ENCODE data around the gene ARSI. TPM values are rescaled to one million over a fixed set of nuclear protein-coding genes. Genes with fewer than 3 reads are reported as not detected.

The ARSI gene
- 2.2 TPM for polyA plus RNA-seq
- long read RNA-seq, donor 1, result 0 reads
- long read RNA-seq, donor 2, partial matches to known transcripts, result 120 of 121 reads
- long read RNA-seq, donor 2, other reads (novel, unspliced or antisense), result 0 of 121 reads
- long read RNA-seq, donor 3, partial matches to known transcripts, result 0 of 3 reads
- long read RNA-seq, donor 3, other reads (novel, unspliced or antisense), result 0 of 3 reads
- long read RNA-seq, donor 4, result 0 reads
- long read RNA-seq, donor 5, result 0 reads
- long read RNA-seq, donor 6, partial matches to known transcripts, result 102 of 103 reads
- long read RNA-seq, donor 6, other reads (novel, unspliced or antisense), result 0 of 103 reads
- long read RNA-seq, donor 7, partial matches to known transcripts, result 0 of 2 reads
- long read RNA-seq, donor 7, other reads (novel, unspliced or antisense), result 0 of 2 reads
- long read RNA-seq, donor 8, partial matches to known transcripts, result 0 of 1 reads
- long read RNA-seq, donor 8, other reads (novel, unspliced or antisense), result 0 of 1 reads
- long read RNA-seq, donor 9, result 0 reads
- long read RNA-seq, donor 10, partial matches to known transcripts, result 0 of 1 reads
- long read RNA-seq, donor 10, other reads (novel, unspliced or antisense), result 0 of 1 reads
- long read RNA-seq, donor 11, result 0 reads

DNA sequence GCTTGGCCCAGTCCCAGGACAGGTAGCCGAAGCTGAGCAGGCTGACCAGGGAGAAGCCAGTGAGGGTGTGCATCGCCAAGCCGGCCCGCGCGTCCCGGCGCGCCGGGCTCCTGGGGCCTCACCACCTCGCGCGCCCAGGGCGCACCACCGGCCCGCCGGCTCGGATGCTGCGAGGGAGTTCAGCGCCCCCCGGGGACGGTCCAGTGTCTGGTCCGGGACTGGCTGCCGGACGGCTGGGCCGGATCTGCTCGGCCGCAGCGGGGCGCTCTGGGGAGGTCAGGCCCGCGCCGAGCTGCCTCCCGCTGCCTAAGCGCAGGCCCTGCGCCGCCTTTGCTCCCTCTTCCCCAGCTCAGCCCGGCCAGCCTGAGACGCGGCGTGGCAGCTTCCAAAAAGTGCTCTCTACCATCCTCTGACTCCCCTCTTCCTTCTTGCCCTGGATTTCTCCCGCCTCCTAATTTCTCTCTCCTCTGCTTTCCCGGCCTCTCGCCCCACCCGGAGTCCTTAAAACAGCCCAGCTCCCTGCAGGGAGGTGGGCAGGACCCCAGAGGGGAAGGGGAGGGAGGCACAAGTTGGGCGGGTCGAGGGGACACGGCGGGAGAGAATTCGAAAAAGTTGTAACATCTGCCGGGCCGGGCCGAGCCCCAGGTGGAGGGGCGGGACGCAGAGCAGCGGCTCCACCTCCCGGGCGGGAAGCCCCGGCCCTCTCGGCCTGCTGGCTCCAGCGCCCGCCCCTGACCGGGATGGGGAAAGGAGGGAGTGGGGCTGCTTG is at the start of gene ARSI:
TSS of gene ARSI (minus strand) at position 605 of the 769 bp plus-strand sequence. CDS start at position 73, 532 bp downstream.
- H3K27me3 ChIP-seq (ENCODE audit: control insufficient read depth, insufficient read depth, low read length), result peaks cover 41% of the 10 kb centered on the region
- WGBS (ENCODE audit: insufficient coverage, low lambda C conversion rate), result no CpG with 5 or more reads among the region's 63 CpGs
- no peaks in the 10 kb centered on the region for H3K9me3 ChIP-seq (ENCODE audit: control insufficient read depth, low read depth, low read length)
- DNase-seq, result peak; percentile 55 to 58
- peak within 1 kb of the TSS; percentile 35 for H3K4me3 ChIP-seq (ENCODE audit: low read length)
- no peaks in the 10 kb centered on the region for H3K36me3 ChIP-seq (ENCODE audit: control insufficient read depth, insufficient read depth, low read length)
- H3K27ac ChIP-seq (ENCODE audit: low read length), result peak within 1 kb of the TSS; percentile 61
- peaks cover 7% of the 10 kb centered on the region for H3K4me1 ChIP-seq (ENCODE audit: control insufficient read depth, insufficient read depth, low read length)

GRCh38 chr5:150350524-150351344 is 48.0 kb upstream of the ARSI start:
- Histone ChIP-seq H3K27ac (ENCODE audit: low read length) (peak overlapping the region; percentile 11), H3K9me3 (ENCODE audit: control insufficient read depth, low read depth, low read length) (no peaks in the 10 kb centered on the region), H3K27me3 (ENCODE audit: control insufficient read depth, insufficient read depth, low read length) (no peaks in the 10 kb centered on the region), H3K4me3 (ENCODE audit: low read length) (no peak overlapping the region), H3K4me1 (ENCODE audit: control insufficient read depth, insufficient read depth, low read length) (peaks cover 15% of the 10 kb centered on the region), H3K36me3 (ENCODE audit: control insufficient read depth, insufficient read depth, low read length) (no peaks in the 10 kb centered on the region)
- DNase-seq, result peak; percentile 58 to 70
- 52% methylated on average over 3 of the region's 7 CpGs for WGBS (ENCODE audit: insufficient coverage, low lambda C conversion rate)

GRCh38 chr5:150349681-150350275 is 47.1 kb upstream of the ARSI start:
- no peak overlapping the region for H3K27ac ChIP-seq (ENCODE audit: low read length)
- no peak for DNase-seq
- H3K36me3 ChIP-seq (ENCODE audit: control insufficient read depth, insufficient read depth, low read length), result no peaks in the 10 kb centered on the region
- no peaks in the 10 kb centered on the region for H3K9me3 ChIP-seq (ENCODE audit: control insufficient read depth, low read depth, low read length)
- WGBS (ENCODE audit: insufficient coverage, low lambda C conversion rate), result no CpG with 5 or more reads among the region's 6 CpGs
- no peak overlapping the region for H3K4me3 ChIP-seq (ENCODE audit: low read length)
- H3K4me1 ChIP-seq (ENCODE audit: control insufficient read depth, insufficient read depth, low read length), result peaks cover 10% of the 10 kb centered on the region
- no peaks in the 10 kb centered on the region for H3K27me3 ChIP-seq (ENCODE audit: control insufficient read depth, insufficient read depth, low read length)

GRCh38 chr5:150347451-150347850 is 44.7 kb upstream of the ARSI start:
- H3K36me3 ChIP-seq (ENCODE audit: control insufficient read depth, insufficient read depth, low read length), result no peaks in the 10 kb centered on the region
- no peak overlapping the region for H3K27ac ChIP-seq (ENCODE audit: low read length)
- DNase-seq, result no peak
- 78% methylated on average over 4 of the region's 9 CpGs for WGBS (ENCODE audit: insufficient coverage, low lambda C conversion rate)
- H3K4me1 ChIP-seq (ENCODE audit: control insufficient read depth, insufficient read depth, low read length), result peaks cover 1% of the 10 kb centered on the region
- no peak overlapping the region for H3K4me3 ChIP-seq (ENCODE audit: low read length)
- H3K9me3 ChIP-seq (ENCODE audit: control insufficient read depth, low read depth, low read length), result no peaks in the 10 kb centered on the region
- H3K27me3 ChIP-seq (ENCODE audit: control insufficient read depth, insufficient read depth, low read length), result no peaks in the 10 kb centered on the region

- no peaks in the 10 kb centered on the region for H3K36me3 ChIP-seq (ENCODE audit: control insufficient read depth, insufficient read depth, low read length)
- no peaks in the 10 kb centered on the region for H3K9me3 ChIP-seq (ENCODE audit: control insufficient read depth, low read depth, low read length)
- no CpG with 5 or more reads among the region's 2 CpGs for WGBS (ENCODE audit: insufficient coverage, low lambda C conversion rate)
These were observed 44.3 kb upstream of the ARSI start for GRCh38 chr5:150347003-150347402.

DNA sequence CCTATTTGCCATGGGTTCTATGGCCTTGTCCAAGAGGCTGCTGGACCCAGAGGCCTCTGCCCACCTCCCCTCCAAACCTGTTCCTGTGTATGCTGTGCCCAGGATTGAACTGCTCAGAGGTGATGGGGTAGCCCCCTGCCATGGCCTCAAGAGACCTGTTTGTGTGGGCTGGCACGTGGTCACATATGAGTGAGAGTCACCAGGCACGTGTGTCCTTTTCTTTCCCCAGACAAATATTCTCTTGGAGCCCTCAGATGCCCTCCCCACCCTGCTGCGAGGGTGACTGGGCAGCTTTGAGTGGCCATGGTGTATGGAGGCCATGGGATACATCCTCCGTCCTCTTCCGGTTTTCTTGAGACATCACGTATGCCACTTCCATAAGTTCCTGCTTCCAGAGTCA is 43.9 kb upstream of the ARSI start:
- no peak for DNase-seq
- Histone ChIP-seq H3K4me3 (ENCODE audit: low read length) (no peak overlapping the region), H3K36me3 (ENCODE audit: control insufficient read depth, insufficient read depth, low read length) (no peaks in the 10 kb centered on the region), H3K9me3 (ENCODE audit: control insufficient read depth, low read depth, low read length) (no peaks in the 10 kb centered on the region), H3K27ac (ENCODE audit: low read length) (no peak overlapping the region), H3K27me3 (ENCODE audit: control insufficient read depth, insufficient read depth, low read length) (no peaks in the 10 kb centered on the region), H3K4me1 (ENCODE audit: control insufficient read depth, insufficient read depth, low read length) (no peaks in the 10 kb centered on the region)
- WGBS (ENCODE audit: insufficient coverage, low lambda C conversion rate), result no CpG with 5 or more reads among the region's 6 CpGs

More at GRCh38 chr5:150347003-150347402, 44.3 kb upstream of the ARSI start:
- H3K4me3 ChIP-seq (ENCODE audit: low read length), result no peak overlapping the region
- no peak for DNase-seq
- H3K27ac ChIP-seq (ENCODE audit: low read length), result no peak overlapping the region
- H3K27me3 ChIP-seq (ENCODE audit: control insufficient read depth, insufficient read depth, low read length), result no peaks in the 10 kb centered on the region
- H3K4me1 ChIP-seq (ENCODE audit: control insufficient read depth, insufficient read depth, low read length), result no peaks in the 10 kb centered on the region

- H3K4me3 ChIP-seq (ENCODE audit: low read length), result no peak overlapping the region
- no peak overlapping the region for H3K27ac ChIP-seq (ENCODE audit: low read length)
- H3K36me3 ChIP-seq (ENCODE audit: control insufficient read depth, insufficient read depth, low read length), result no peaks in the 10 kb centered on the region
- 100% methylated on average over 1 of the region's 5 CpGs for WGBS (ENCODE audit: insufficient coverage, low lambda C conversion rate)
- H3K4me1 ChIP-seq (ENCODE audit: control insufficient read depth, insufficient read depth, low read length), result no peaks in the 10 kb centered on the region
- no peaks in the 10 kb centered on the region for H3K27me3 ChIP-seq (ENCODE audit: control insufficient read depth, insufficient read depth, low read length)
- no peaks in the 10 kb centered on the region for H3K9me3 ChIP-seq (ENCODE audit: control insufficient read depth, low read depth, low read length)
- no peak for DNase-seq
These were observed 43.0 kb upstream of the ARSI start for GRCh38 chr5:150345716-150346115.

- H3K4me3 ChIP-seq (ENCODE audit: low read length), result no peak overlapping the region
- H3K27me3 ChIP-seq (ENCODE audit: control insufficient read depth, insufficient read depth, low read length), result no peaks in the 10 kb centered on the region
- H3K9me3 ChIP-seq (ENCODE audit: control insufficient read depth, low read depth, low read length), result no peaks in the 10 kb centered on the region
- no peak for DNase-seq
- H3K36me3 ChIP-seq (ENCODE audit: control insufficient read depth, insufficient read depth, low read length), result no peaks in the 10 kb centered on the region
- no peaks in the 10 kb centered on the region for H3K4me1 ChIP-seq (ENCODE audit: control insufficient read depth, insufficient read depth, low read length)
- WGBS (ENCODE audit: insufficient coverage, low lambda C conversion rate), result no CpG with 5 or more reads among the region's 7 CpGs
- H3K27ac ChIP-seq (ENCODE audit: low read length), result no peak overlapping the region
These were observed 41.4 kb upstream of the ARSI start for GRCh38 chr5:150343994-150344631.

- no peaks in the 10 kb centered on the region for H3K27me3 ChIP-seq (ENCODE audit: control insufficient read depth, insufficient read depth, low read length)
- WGBS (ENCODE audit: insufficient coverage, low lambda C conversion rate), result no CpG with 5 or more reads among the region's 5 CpGs
- DNase-seq, result no peak
- no peaks in the 10 kb centered on the region for H3K4me1 ChIP-seq (ENCODE audit: control insufficient read depth, insufficient read depth, low read length)
- H3K36me3 ChIP-seq (ENCODE audit: control insufficient read depth, insufficient read depth, low read length), result no peaks in the 10 kb centered on the region
- H3K9me3 ChIP-seq (ENCODE audit: control insufficient read depth, low read depth, low read length), result no peaks in the 10 kb centered on the region
- H3K27ac ChIP-seq (ENCODE audit: low read length), result no peak overlapping the region
- no peak overlapping the region for H3K4me3 ChIP-seq (ENCODE audit: low read length)
These were observed 39.9 kb upstream of the ARSI start for GRCh38 chr5:150342583-150342982.
